Hematopoietic multipotent progenitor cell treated with erythropoietin and hydrocortisone succinate and interleukin-3 and kit ligand, for 8 days (in vitro differentiated cells): ENCODE data around the gene SLC22A14.
"Not testable (repeated sequence)": the region's sequence is repeated elsewhere in the genome, so short reads cannot be mapped to it uniquely, and the experiment has no call there.

Source experiments
- DNase-seq: peaks from one replicate; pipeline ENCODE4 v3.0.0-alpha.2; 2015

SLC22A14 gene

DNA sequence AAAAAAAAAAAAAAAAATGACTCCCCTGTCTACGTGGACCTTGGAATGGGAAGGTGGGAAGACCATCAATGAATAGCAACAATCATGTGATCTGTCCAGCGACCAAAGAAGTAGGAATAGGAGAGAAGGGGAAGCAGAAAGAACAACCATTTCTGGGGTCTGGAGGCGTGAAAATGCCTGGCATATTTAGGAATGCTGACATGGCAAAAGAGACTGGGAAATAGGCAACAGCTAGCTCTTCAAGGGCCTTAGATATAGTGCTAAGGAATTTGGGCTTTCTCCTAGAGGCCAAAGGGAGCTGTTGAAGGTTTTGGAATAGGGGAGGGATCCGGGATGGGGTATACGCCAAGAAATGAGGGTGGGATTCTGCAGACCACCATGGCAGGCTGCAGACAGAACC is 10.5 kb upstream of the SLC22A14 start:
- DNase-seq: no peak

DNA sequence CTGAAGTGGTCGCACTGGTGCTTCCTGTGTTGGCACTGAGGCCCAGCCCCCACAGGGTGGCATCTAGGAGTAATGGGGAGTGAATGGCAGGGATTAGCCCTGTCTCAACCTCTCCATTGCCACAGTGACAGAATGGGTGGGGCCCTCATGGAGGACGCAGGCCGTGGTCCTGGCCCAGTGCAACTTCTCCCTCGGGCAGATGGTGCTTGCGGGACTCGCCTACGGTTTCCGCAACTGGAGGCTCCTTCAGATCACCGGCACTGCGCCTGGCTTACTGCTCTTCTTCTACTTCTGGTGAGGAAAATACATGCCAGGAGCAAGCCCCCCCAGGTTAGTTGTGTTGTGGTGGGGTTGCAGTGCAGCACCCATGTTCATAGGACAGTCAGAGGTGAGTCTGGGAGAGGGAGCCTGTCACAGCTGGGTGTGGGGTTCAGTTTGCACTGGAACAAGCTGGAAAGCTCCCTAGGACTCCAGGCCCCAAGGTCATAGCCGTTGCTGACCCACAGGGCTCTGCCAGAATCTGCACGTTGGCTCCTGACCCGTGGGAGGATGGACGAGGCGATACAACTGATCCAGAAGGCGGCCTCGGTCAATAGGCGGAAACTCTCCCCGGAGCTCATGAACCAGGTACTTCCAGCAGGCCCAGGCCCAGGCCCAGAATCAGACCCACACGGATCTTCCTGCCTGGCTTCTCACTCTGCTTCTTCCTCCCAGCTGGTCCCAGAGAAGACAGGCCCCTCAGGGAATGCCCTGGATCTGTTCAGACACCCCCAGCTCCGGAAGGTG is 7.0 kb upstream of the SLC22A14 start:
- no peak for DNase-seq

DNA sequence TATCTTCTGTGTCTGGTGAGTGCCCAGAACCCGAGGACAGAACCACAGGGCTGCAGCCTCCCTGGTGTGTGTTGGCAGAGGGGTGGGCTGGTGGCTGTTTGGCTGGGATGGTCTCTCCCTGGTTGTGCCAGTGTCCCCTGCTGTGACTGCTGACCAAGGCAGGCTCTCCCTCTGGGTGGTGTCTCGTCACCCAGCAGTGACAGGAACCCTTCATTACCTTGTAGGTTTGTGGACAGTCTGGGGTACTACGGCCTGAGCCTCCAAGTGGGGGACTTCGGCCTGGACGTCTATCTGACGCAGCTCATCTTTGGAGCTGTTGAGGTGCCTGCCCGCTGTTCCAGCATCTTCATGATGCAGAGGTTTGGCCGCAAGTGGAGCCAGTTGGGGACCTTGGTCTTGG is 6.4 kb upstream of the SLC22A14 start:
- DNase-seq: no peak

DNA sequence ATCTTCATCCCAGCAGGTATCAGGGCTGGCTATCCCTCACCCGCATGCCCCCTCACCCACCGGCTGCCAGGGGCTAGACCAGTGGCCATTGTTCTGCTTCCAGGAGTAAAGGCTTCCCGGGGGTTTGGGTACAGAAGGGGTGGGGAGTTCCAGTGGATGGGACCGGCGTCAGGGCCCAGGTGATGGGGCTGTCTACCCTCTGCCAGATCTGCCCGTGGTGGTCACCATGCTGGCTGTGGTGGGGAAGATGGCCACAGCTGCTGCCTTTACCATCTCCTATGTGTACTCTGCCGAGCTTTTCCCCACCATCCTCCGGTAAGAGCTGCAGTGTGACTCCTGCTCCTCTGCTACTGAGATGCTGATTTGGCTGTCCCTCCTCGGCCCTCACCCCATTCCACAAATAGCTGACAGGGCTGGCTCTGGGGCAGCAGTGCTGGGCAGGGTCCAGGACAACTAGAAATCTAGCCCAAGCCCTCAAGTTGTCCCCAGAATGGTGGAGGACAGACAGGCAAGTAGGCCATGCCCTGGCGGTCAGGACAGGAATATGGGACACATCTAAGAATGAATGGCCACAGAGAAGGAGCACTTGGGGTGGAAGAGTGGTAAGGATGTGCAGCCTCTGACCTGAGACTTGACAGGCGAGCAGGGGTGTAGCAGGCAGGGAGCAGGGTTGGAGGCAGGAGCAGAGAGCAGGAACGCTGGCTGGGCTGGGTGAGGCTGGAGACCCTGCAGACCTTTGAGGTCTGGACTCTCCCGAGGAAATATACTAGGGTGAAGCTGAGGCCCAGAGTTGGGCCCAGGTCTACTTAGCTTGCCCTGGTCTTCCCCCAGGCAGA is 5.8 kb upstream of the SLC22A14 start:
- no peak for DNase-seq

DNA sequence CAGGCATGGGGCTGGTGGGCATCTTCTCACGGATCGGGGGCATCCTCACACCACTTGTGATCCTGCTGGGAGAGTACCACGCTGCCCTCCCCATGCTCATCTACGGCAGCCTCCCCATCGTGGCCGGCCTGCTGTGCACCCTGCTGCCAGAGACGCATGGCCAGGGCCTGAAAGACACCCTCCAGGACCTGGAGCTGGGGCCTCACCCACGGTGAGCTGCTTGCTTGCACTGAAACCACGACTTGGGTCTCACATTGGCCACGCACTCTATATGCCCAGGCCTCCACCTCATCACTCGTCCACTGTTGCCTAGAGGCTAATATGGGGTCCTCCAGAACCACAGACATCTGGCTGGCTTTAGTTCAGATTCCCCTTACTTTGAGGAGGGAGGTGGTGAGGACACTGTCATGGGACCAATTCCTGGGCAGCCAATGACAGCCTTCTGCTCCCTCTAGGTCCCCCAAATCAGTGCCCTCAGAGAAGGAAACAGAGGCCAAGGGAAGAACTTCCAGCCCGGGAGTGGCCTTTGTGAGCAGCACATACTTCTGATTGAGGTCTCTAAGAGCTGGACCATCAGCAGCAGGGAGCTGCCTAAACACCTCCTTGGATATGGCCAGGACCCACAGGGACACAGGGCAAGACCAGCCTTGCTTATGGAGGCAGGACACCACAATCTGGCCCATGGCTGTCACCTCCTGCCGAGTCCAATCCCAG is 5.0 kb upstream of the SLC22A14 start:
- DNase-seq: no peak

DNA sequence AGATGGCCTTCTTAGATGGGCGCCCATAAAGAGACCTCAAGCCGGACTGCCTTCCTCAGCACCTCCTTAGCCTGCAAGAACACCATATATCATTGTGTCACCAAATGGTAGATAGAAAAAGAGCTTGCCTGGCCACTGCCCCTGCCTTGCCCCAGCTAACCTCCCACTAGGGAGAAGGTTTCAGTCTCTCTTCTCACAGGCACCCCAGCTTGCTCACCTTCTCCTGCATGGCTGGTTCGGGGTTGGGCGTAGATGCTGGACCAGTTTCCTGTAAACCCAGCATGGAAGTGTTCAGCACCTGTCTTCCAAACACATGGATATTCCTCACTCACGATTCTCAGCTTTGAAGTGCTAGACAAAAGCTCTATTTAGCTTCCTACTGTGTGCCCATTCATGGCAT is 3.3 kb upstream of the SLC22A14 start:
- DNase-seq: no peak

DNA sequence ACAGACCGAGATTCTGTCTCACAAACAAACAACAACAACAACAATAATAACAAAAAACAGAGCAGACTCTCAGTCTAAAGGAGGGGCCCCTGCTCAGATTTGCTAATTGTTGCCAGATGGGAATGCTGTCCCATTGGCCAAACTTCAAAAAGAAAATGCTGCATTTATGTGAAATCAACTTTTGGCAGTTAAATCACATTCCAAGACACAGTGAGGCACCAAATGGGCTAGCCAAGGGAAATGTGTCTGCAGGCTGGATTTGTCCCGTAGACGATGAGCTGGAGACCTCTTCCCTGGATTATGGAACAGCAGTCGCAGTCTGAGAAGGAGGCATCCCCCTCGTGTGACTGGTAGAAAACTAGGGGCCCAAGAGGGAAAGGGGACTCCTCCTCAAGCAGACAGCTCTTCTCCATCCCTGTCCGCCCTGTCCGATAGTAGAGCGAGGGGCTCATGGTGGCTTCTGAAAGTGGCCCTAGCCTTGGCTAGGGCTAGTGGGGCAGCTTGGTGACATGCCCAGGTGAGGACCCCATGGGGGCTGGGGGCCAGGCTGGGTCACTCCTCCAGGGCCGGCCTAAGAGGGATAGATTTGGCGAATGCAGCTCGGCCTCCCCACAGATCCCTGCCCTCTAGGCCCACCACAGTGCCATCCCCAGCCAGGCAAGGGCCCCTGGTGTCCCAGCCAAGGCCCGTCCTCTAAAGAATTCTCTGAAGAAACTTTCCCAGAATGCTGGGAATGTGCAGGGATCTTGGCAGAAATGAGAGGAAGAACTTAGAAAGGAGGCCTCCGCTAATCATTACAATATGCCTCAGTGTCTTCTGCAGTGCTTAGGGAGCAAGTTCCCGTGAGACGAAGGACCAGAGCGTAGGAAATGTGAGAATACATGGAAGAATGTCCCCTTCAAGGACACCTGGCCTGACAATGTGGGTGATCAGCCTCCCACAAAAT is 2.0 kb downstream of the SLC22A14 start:
- DNase-seq: no peak

DNA sequence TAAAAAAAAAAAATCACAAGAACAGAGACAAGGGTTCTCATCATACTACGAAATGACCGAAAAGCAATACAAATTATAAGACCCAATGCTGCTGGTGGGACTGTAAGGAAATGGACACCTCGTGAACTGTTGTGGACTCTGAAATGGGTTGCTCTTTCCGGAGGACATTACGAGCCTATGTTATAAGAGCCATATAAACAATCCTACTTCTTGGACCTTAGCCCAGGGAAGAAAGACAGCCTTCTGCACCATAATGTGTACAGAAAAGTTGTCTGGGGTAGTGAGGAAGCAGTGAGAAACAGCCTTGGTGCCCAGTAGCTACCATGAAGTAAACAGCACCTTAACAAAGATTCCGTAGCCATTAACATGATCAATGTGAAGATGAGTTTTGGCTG is 2.7 kb downstream of the SLC22A14 start:
- no peak for DNase-seq

DNA sequence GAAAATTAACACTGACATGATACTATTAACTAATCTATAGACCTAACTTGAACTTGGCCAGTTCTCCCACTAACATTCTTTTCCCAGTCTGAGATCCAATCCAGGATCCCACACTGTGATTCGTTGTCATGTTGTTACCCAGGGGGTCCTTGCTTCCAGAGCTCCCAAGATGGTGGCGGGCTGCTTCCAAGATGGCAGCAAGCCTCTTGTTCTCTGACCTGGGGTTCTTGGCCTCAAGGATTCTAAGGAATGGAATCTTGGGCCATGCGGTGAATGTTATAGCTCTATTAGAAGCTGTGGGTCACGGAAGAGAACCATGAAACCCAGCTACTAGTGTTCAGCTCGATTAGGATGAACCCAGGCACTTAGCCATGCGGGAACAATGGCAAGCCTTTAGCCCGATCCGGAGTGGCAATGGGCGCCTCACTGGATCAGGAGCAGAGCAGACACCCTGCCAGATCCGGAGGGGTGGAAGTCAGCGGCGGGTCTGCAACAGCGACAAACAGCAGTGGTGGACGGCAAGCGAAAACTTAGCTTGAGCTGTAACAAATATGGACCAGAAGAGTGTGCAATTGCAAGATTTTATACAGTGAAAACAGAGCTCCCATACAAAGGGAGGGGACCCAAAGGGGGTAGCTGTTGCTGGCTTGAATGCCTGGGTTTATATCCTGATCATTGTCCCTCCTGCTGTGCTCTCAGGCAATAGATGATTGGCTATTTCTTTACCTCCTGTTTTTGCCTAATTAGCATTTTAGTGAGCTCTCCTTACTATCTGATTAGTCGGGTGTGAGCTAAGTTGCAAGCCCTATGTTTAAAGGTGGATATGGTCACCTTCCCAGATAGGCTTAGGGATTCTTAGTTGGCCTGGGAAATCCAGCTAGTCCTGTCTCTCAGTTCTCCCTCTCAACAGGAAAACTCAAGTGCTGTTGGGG is 7.5 kb downstream of the SLC22A14 start:
- DNase-seq: not testable (repeated sequence)

DNA sequence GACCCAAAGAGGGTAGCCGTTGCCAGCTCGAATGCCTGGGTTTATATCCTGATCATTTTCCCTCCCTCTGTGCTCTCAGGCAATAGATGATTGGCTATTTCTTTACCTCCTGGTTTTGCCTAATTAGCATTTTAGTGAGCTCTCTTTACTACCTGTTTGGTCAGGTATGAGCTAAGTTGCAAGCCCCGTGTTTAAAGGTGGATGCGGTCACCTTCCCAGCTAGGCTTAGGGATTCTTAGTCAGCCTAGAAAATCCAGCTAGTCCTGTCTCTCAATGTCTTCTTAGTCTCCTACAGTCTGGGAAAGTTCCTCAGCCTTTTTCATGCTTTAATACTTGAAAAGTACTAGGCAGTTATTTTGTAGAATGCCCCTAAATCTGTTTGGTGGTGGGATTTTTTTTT is 15.0 kb downstream of the SLC22A14 start:
- not testable (repeated sequence) for DNase-seq

DNA sequence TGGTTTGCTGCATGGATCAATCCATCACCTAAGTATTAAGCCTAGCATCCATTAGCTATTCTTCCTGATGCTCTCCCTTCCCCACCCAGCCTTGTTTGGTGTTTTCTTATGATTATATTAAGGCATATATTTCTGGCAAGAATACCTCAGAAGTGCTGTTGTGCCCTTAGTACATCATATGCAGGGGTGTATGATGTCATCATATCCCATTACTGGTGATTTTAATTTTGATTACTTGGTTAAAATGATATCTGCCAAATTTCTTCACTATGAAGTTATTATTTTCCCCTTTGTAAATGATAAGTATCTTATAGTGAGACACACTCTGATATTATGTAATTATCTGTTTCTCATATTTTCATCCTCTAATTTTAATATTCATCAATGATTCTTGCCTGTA is 15.4 kb downstream of the SLC22A14 start:
- no peak for DNase-seq

DNA sequence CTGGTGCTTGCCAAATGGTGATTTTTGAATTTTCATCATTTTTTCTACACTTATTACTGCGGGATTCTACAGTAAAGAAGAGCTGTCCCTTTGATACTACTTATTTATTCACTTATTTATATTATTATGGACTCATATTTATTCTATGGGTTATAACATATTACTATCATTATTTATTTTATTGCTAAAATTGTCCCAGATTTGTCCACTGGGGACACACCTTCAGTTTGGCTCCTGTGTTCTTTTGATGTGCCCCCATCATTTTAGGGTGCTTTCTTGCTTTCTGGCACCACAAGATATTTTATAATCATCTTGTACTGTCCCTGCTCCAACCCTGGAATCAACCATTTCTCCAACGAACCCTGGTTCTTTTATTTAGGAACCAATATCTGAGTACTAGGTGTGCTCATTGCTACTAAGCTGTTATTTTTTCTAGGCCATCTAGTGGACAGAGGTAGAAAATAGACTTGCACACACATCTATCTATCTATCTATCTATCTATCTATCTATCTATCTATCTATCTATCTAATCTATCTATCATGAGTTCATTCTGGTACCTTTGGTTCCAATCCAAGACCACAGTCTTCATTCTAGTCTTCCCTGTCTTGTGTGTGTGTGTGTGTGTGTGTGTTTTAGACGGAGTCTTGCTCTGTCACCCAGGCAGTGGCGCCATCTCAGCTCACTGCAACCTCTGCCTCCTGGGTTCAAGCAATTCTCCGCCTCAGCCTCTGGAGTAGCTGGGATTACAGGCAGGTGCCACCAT is 16.0 kb downstream of the SLC22A14 start:
- DNase-seq: no peak

DNA sequence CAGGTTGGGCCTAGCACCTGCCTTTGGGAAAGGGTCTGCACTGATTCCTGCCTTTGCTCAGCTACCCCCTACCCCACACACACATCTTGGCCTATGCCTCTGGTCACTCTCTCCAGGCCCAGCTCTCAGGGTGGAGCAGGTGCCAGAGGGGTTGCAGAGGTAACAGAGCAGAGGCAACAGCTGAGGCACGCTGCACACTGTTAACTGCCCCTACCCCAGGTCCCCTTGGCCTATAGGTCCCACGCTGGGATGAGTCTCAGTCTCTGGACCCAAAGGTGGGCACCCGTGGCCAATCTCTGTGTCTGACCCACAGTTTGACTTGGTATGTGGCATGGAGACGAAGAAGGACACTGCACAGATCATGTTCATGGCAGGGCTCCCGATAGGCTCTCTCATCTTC is 24.8 kb downstream of the SLC22A14 start:
- no peak for DNase-seq

DNA sequence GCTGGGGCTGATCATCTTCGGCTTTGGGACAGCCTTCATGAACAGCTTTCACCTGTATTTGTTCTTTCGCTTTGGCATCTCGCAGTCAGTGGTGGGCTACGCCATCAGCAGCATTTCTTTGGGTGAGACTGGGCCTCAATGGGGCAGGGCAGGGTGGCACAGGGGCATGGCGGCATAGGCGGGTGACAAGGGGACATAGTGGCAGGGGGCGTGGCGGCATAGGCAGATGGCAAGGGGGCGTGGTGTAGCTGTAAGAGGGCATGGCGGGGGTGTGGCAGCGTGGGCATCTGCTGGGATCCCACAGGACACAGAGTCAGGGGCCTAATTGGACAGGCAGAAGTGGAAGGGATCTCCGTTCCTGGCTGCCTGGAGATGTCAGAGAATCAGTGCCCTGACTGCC is 25.5 kb downstream of the SLC22A14 start:
- no peak for DNase-seq

DNA sequence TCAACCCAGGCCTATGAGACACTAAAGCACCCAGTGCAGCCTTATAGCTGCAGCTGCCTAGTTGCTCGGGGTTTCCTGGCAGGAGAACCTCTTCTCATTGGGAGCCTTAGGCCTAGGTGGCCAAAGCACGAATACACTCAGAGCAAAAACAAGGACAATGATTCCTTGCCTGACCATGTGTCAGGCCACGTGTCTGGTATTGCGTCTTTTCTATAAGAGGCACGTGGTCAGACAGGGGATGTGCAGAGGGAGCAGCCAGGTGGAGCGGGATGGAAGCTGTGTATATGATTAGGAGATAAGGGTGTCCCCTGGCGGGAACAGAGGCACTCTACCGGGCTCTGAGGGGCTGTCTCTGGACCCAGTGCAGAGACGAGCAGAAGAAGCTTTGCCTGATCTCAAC is 26.4 kb downstream of the SLC22A14 start:
- DNase-seq: no peak

DNA sequence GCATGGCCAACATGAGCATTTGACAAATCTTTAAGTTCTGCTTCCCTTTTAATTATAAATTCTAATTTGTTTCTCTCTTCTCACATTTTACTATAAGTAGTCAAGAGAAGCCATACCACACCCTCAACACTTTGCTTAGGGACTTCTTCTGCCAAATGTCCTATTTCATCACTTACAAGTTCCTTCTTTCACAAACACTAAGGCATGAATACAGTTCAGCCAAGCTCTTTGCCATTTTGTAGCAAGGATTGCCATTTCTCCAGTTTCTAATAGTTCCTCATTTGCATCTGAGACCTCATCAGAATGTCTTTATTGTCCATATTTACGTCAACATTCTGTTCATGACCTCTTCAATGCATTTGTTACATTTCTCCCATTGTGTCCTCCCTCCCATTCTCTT is 29.4 kb downstream of the SLC22A14 start:
- no peak for DNase-seq

DNA sequence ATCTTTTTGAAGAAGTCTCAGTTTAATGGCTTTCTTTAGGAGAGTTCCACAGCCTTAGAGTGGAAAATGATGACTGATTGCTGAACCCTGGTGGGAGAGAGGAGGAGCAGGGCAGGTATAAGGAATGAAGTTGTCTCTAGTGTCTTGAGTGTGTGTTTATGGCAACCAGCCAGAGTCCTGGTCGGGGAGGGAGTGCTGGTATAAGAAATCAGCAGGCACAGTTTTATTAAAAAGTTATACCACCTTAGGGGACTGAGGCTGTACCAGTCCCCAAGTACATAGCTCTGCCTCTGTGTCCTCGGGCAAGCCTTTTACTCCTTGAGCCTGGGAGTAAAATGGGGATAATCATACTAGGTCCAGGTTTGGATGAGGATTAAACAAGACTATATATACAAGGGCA is 29.8 kb downstream of the SLC22A14 start:
- no peak for DNase-seq

DNA sequence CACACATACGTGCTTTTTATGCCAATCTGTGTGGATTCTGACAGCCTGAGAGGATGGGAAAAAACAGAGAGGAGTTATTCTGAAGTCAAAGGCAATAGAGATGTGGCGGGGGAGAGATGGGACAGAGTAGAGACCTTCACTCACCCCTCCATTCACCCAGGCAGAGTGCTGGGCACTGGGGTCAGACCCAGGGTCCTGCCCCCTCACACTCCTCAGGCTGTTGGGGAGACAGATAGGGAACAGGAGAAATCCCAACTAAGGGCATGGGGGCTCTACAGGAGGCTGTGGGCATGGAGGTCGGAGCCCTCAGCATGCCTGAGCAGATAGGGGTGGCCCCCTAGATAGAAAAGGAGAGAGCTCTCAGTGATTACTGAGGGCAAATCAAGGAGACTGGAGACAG is 30.3 kb downstream of the SLC22A14 start:
- DNase-seq: no peak

DNA sequence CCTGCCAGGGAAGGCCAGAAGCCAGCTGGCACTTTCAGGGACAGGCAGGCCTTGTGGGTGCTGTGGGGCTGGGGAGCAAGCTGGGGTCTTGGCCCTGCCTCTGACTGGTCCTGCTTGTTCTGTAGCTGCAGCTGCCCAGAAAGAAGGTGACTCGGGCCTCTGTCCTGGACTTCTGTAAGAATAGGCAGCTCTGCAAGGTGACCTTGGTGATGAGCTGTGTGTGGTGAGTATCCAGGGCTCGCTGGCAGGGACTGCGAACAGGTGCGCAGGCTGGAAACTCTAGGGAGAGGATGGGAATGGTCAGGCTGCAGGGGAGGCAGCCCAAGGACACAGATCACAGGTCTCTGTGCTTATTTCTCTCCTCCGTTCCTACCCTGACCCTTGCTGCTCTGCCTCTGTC is 31.2 kb downstream of the SLC22A14 start:
- DNase-seq: no peak

DNA sequence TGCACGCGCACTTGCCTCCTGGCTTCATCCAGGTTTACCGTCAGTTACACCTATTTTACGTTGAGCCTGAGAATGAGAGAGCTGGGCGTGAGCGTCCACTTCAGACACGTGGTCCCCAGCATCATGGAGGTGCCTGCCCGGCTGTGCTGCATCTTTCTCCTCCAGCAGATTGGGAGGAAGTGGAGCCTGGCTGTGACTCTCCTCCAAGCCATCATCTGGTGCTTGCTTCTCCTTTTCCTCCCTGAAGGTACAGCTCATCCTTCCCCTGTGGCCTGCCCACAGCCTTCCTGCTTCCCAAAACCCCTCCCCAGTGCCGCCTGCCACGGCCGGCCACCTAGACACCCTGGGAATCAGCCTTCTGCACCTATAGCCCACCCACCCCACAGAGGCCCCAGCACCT is 31.6 kb downstream of the SLC22A14 start:
- no peak for DNase-seq
